Heart left ventricle (tissue), 16 donors: ENCODE results near the gene PCNX3. TPM values are rescaled to one million over a fixed set of nuclear protein-coding genes. Genes with fewer than 3 reads are reported as not detected.

Experiments
- ATAC-seq, 4 donors: fragments of 200-7000 bp; cut with Tn5 transposase; one replicate each; pipeline ENCODE4 v1.9.1; 2020 to 2022; ENCODE audit warnings: moderate library complexity in 4 of 4, mild to moderate bottlenecking in 3 of 4, moderate number of reproducible peaks in 1 of 4
- DNase-seq, 5 donors: peaks; one replicate each; pipeline ENCODE4 v3.0.0-alpha.2; 2020
- H3K27ac ChIP-seq, 12 donors: fragments of 200-600 bp; sonication (generic) in 4 of 12; one replicate each; pipeline versions ENCODE4 v1.5.0 to v1.8.0; 2016 to 2022; ENCODE audit warnings: mild to moderate bottlenecking in 2 of 12
- H3K27me3 ChIP-seq, 9 donors: fragments of 200-600 bp; sonication (generic) in 2 of 9; one replicate each; pipeline versions ENCODE4 v1.5.1 to v1.8.0; 2016 to 2022; ENCODE audit warnings: mild to moderate bottlenecking in 3 of 9
- H3K36me3 ChIP-seq, 9 donors: fragments of 200-600 bp; sonication (generic) in 2 of 9; one replicate each; pipeline versions ENCODE4 v1.5.0 to v1.8.0; 2018 to 2022; ENCODE audit warnings: mild to moderate bottlenecking in 2 of 9
- H3K4me1 ChIP-seq, 12 donors: fragments of 200-600 bp; sonication (generic) in 4 of 12; one replicate each; pipeline versions ENCODE4 v1.5.0 to v1.8.0; 2016 to 2022; ENCODE audit warnings: mild to moderate bottlenecking in 3 of 12
- H3K4me3 ChIP-seq, 12 donors: fragments of 200-600 bp; sonication (generic) in 4 of 12; one replicate each; pipeline versions ENCODE4 v1.5.0 to v1.8.0; 2017 to 2022; ENCODE audit warnings: mild to moderate bottlenecking in 9 of 12, moderate library complexity in 4 of 12
- H3K9me3 ChIP-seq, 12 donors: fragments of 200-600 bp; sonication (generic) in 4 of 12; one replicate each; pipeline versions ENCODE4 v1.5.0 to v1.8.0; 2016 to 2022; ENCODE audit warnings: mild to moderate bottlenecking in 1 of 12
- POLR2A ChIP-seq, 2 donors: fragments of 450-650 bp; IDR thresholded peaks; one replicate each; pipeline ENCODE4 v1.6.1; 2017; ENCODE audit warnings: antibody characterized with exemption in 2 of 2, mild to moderate bottlenecking in 2 of 2, moderate library complexity in 2 of 2
- WGBS, 4 donors: extraction: QIAGEN DNeasy Blood & Tissue Kit in 2 of 4; methylation state at CpG; one replicate each; pipeline versions ENCODE4 v1.1.5 to v1.1.7; 2013 to 2018; 5-methylcytosine and 5-hydroxymethylcytosine counted together
- intact Hi-C, 10 donors: fragments of 100-400 bp; cut with DNase I; formaldehyde crosslinking; loops; one replicate each; pipeline versions ENCODE4 v1.11.1 to v1.14.2; 2022
- polyA plus RNA-seq, 2 donors: library from polyadenylated mRNA; stranded (reverse); fragments of 200-250 nt; gene quantifications; one replicate each; pipeline ENCODE4 v1.2.3, GENCODE V29; 2013
- total RNA-seq, 9 donors: library from RNA; depleted of rRNA in 2 of 9; stranded (reverse); fragments of >200 nt in 2 of 9; fragmentation: NEBNext Ultra II Directional in 3 of 9; extraction: Animal tissue kit (Norgen Biotek cat#: 25700) in 3 of 9; gene quantifications; one replicate each; pipeline versions ENCODE4 v1.1.0 to v1.2.4, GENCODE V29; 2016 to 2023
- TF ChIP-seq, protein P1 (sequence below), 12 donors: fragments of 200-600 bp; sonication (generic) in 4 of 12; IDR thresholded peaks; one replicate each; pipeline versions ENCODE4 v1.5.0 to v1.8.0; 2018 to 2022; ENCODE audit warnings: antibody characterized with exemption in 12 of 12, mild to moderate bottlenecking in 5 of 12
- donor health status: ischemic (EF 13 %, LVEDD 7.1; RV severe dilation, severe dysfunction).
- donor health status: healthy with polysubstance abuse.
- donor health status: DM: no; HTN: yes; CAD: no.
- donor health status: DM: no; HTN: no; CAD: no.
- donor health status: ischemic (EF 25% LVEDD 6.9; RV normal size, moderate dysfunction).
- donor health status: ischemic (EF 25% LVEDD 5.7; RV mildly dilated, moderate dysfunction).
- donor health status: healthy.
- donor health status: DM: yes; HTN: yes; CAD: no.
- donor health status: ischemic (EF 35%, LVEDD 5.7; RV mildly dilated, moderate dysfunction).
- donor health status: nonischemic (EF 11% LVEDD 7.7; RV severe dilation, severe dysfunction).
- donor health status: DM: yes; HTN: yes; CAD: no.
- donor health status: PGD.
- donor health status: ischemic (EF 29% LVEDD 5.4; RV normal size, mild dysfunction).
- donor health status: nonischemic (EF 23%, LVEDD 6.1; RV moderate dilation, normal function).

PCNX3 gene
- total and polyA plus RNA-seq, 11 donors: 7.1 to 23.4 (median 14.4) TPM

- Histone ChIP-seq H3K4me1 (peaks cover 9 to 86% (median 57%) of the 10 kb centered on the region in 12 donors), H3K27me3 (no peaks in the 10 kb centered on the region), H3K9me3 (no peaks in the 10 kb centered on the region), H3K4me3 (peak overlapping the region; percentile 64 to 100 (median 96)), H3K27ac (peak overlapping the region; percentile 93 to 99 (median 97)), H3K36me3 (peaks cover 0 to 53% (median 33%) of the 10 kb centered on the region in 9 donors)
- DNase-seq: no peak
- TF ChIP-seq, protein P1, sequence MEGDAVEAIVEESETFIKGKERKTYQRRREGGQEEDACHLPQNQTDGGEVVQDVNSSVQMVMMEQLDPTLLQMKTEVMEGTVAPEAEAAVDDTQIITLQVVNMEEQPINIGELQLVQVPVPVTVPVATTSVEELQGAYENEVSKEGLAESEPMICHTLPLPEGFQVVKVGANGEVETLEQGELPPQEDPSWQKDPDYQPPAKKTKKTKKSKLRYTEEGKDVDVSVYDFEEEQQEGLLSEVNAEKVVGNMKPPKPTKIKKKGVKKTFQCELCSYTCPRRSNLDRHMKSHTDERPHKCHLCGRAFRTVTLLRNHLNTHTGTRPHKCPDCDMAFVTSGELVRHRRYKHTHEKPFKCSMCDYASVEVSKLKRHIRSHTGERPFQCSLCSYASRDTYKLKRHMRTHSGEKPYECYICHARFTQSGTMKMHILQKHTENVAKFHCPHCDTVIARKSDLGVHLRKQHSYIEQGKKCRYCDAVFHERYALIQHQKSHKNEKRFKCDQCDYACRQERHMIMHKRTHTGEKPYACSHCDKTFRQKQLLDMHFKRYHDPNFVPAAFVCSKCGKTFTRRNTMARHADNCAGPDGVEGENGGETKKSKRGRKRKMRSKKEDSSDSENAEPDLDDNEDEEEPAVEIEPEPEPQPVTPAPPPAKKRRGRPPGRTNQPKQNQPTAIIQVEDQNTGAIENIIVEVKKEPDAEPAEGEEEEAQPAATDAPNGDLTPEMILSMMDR (IDR thresholded peaks at IDR 0.05): no peak
- 42 to 59% (median 53%) methylated on average over 12 of the region's 12 CpGs for WGBS, 4 donors
- no peak for ATAC-seq
- intact Hi-C loops: loop anchor here in 6 of 10 donors (2.0 to 10.0 kb wide), 5 partner anchors 35 to 163 kb away; partner anchors contain the start of genes EHBP1L1 (in 3 of the 6), FAM89B (in 2 of the 6), KAT5 (in 1 of the 6) and ZNRD2 (in 1 of the 6)
Measured at GRCh38 chr11:65611758-65612603, 3.6 kb upstream of the PCNX3 start.

DNA sequence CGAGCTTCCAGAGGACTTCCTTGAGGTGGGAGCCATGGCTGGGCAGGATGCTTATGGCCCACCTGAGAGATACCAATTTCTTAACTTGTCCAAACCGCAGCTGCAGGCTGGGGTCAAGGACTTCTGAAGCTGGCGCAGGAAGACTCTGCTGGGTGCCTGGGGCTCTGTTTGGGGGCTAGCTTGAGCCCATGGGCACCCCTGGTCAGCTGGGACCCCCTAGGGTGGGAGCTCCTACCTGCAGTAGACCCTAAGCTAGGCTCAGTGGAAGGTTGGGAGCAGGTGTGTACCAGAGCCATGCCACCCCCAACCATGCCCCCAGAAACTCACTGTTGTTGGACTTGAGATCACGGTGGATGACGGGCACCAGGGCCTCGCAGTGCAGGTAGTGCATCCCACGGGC lies 2.9 kb upstream of the PCNX3 start:
- DNase-seq (no peak), ATAC-seq (no peak)
- H3K9me3 ChIP-seq: no peaks in the 10 kb centered on the region
- 46 to 77% (median 54%) methylated on average over 1 to 7 of the region's 7 CpGs for WGBS, 4 donors
- H3K27ac ChIP-seq: peak overlapping the region; percentile 93 to 99 (median 97)
- no peaks in the 10 kb centered on the region for H3K27me3 ChIP-seq
- H3K36me3 ChIP-seq: peaks cover 0 to 53% (median 34%) of the 10 kb centered on the region in 9 donors
- TF ChIP-seq POLR2A (IDR thresholded peaks at IDR 0.05): no peak
- TF ChIP-seq, protein P1 (IDR thresholded peaks at IDR 0.05): no peak
- H3K4me3 ChIP-seq: peak overlapping the region; percentile 64 to 100 (median 96)
- intact Hi-C loops: loop anchor here in 6 of 10 donors (2.0 to 10.0 kb wide), 5 partner anchors 35 to 162 kb away; partner anchors contain the start of genes EHBP1L1 (in 3 of the 6), FAM89B (in 2 of the 6), KAT5 (in 1 of the 6) and ZNRD2 (in 1 of the 6)
- H3K4me1 ChIP-seq: peaks cover 6 to 83% (median 56%) of the 10 kb centered on the region in 12 donors

DNA sequence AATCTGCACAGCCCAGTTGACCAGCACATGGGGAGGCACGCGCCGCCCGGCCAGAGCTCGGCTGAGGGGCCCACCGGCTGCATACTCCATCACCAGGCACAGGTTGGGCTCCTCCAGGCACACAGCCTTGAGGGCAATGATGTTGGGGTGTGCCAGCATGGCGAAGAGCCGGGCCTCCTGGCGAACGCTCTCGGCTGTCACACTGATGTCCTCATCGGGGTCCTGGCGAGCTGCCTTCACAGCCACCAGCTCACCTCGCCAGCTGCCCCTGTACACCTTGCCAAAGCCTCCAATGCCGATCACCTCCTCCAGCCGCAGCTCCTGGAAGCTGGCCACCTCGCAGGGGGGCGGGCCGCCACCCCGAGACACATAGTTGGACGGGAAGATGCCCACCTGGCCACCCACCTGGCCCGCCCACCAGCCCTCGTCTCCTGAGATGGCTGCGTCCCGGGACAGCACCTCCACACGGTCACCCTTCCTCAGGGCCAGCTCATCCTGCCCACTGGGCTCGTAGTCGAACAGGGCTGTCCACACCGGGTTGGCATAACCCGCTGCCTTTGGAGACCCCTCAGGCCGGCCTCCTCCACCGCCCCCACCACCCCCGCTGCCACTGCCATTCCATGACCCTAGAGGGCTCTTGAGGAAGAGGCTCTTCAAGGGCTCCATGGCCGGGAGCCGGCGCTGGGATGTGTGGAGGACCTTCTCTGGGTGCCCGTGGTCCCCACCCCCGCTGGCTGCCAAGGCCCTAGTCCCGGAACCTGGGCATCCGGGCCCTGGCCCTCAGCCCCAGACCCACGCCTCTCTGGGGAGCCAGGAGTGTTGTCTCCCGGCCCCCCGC lies 2.3 kb upstream of the PCNX3 start:
- Histone ChIP-seq H3K27me3 (no peaks in the 10 kb centered on the region), H3K9me3 (no peaks in the 10 kb centered on the region), H3K4me3 (peak overlapping the region; percentile 64 to 100 (median 96)), H3K27ac (peak overlapping the region; percentile 93 to 99 (median 97)), H3K4me1 (peaks cover 5 to 77% (median 50%) of the 10 kb centered on the region in 12 donors), H3K36me3 (peaks cover 0 to 53% (median 34%) of the 10 kb centered on the region in 9 donors)
- ATAC-seq: no peak
- intact Hi-C loops: loop anchor here in 6 of 10 donors (2.0 to 10.0 kb wide), 5 partner anchors 36 to 161 kb away; partner anchors contain the start of genes EHBP1L1 (in 3 of the 6), FAM89B (in 2 of the 6), KAT5 (in 1 of the 6) and ZNRD2 (in 1 of the 6)
- DNase-seq: peak in 2 of 5 donors; percentile 53 to 69
- WGBS, 4 donors: 13 to 27% (median 18%) methylated on average over 13 to 43 of the region's 43 CpGs
- TF ChIP-seq, protein P1 (IDR thresholded peaks at IDR 0.05): no peak
